GM23338 (cell line): ENCODE results near the gene FICD. TPM values are rescaled to one million over a fixed set of nuclear protein-coding genes. Genes with fewer than 3 reads are reported as not detected.
A peak's percentile ranks its signal among the peaks of the same experiment; 100 is the strongest.

Experiments used
- ATAC-seq: fragments of 200-7000 bp; cut with Tn5 transposase; 3 replicates; pipeline ENCODE4 v1.9.1; 2020
- DNase-seq: peaks from one replicate; pipeline ENCODE4 v3.0.0-alpha.2; 2015; ENCODE audit warnings: low spot score
- H2AFZ ChIP-seq: fragments of 200-600 bp; sonication (generic); 2 replicates; pipeline ENCODE4 v1.8.0; 2016; ENCODE audit warnings: antibody characterized with exemption, mild to moderate bottlenecking, moderate library complexity
- H3F3A ChIP-seq: fragments of 200-600 bp; sonication (generic); replicated peaks from 2 replicates; pipeline ENCODE4 v1.8.0; 2017; ENCODE audit warnings: antibody characterized with exemption, mixed run types, low read depth
- H3K27ac ChIP-seq: fragments of 200-600 bp; sonication (generic); 2 replicates; pipeline ENCODE4 v1.6.1; 2016; ENCODE audit warnings: low read depth
- H3K27me3 ChIP-seq: fragments of 200-600 bp; sonication (generic); 2 replicates; pipeline ENCODE4 v1.8.0; 2016; ENCODE audit warnings: mild to moderate bottlenecking, mixed run types, moderate library complexity; ENCODE audit not compliant: insufficient read depth
- H3K36me3 ChIP-seq: fragments of 200-600 bp; sonication (generic); 2 replicates; pipeline ENCODE4 v1.8.0; 2016; ENCODE audit warnings: mild to moderate bottlenecking; ENCODE audit not compliant: insufficient read depth
- H3K4me1 ChIP-seq: fragments of 200-600 bp; sonication (generic); 2 replicates; pipeline ENCODE4 v1.8.0; 2016; ENCODE audit warnings: mild to moderate bottlenecking, moderate library complexity; ENCODE audit not compliant: insufficient read depth
- H3K4me2 ChIP-seq: fragments of 200-600 bp; sonication (generic); 2 replicates; pipeline ENCODE4 v1.7.1; 2017; ENCODE audit warnings: mixed run types
- H3K4me3 ChIP-seq: fragments of 200-600 bp; sonication (generic); 2 replicates; pipeline ENCODE4 v1.6.1; 2016; ENCODE audit warnings: mixed run types
- H3K79me2 ChIP-seq: fragments of 200-600 bp; sonication (generic); replicated peaks from 2 replicates; pipeline ENCODE4 v1.8.0; 2017; ENCODE audit warnings: mild to moderate bottlenecking; ENCODE audit not compliant: insufficient read depth
- H3K9me2 ChIP-seq: fragments of 200-600 bp; sonication (generic); 2 replicates; pipeline ENCODE4 v1.8.0; 2017; ENCODE audit not compliant: insufficient read depth
- H4K20me1 ChIP-seq: fragments of 200-600 bp; sonication (generic); replicated peaks from 2 replicates; pipeline ENCODE4 v1.8.0; 2017; ENCODE audit warnings: mild to moderate bottlenecking; ENCODE audit not compliant: insufficient read depth
- H3K27ac Mint-ChIP-seq: 2 replicates; pipeline ENCODE4 v1.8.0; 2020; ENCODE audit warnings: inconsistent platforms, mild to moderate bottlenecking, moderate library complexity, mixed read lengths
- H3K27me3 Mint-ChIP-seq: 3 replicates; pipeline ENCODE4 v1.8.0; 2022; ENCODE audit warnings: low read depth, mild to moderate bottlenecking, moderate library complexity, mixed read lengths, inconsistent platforms; ENCODE audit not compliant: insufficient read depth, poor library complexity
- H3K36me3 Mint-ChIP-seq: 3 replicates; pipeline ENCODE4 v1.8.0; 2021; ENCODE audit warnings: low read depth, mild to moderate bottlenecking, inconsistent platforms, moderate library complexity, mixed read lengths
- H3K4me1 Mint-ChIP-seq: 3 replicates; pipeline ENCODE4 v1.8.0; 2020; ENCODE audit warnings: mild to moderate bottlenecking, inconsistent platforms, mixed read lengths
- H3K4me3 Mint-ChIP-seq: 3 replicates; pipeline ENCODE4 v1.8.0; 2021; ENCODE audit warnings: moderate library complexity, mild to moderate bottlenecking, inconsistent platforms, mixed read lengths
- H3K9me3 Mint-ChIP-seq: 3 replicates; pipeline ENCODE4 v1.8.0; 2020; ENCODE audit warnings: moderate library complexity, mild to moderate bottlenecking, inconsistent platforms, mixed read lengths
- CREB1 ChIP-seq: fragments of 250-450 bp; sonication (Bioruptor Pico); IDR thresholded peaks from 2 replicates; pipeline ENCODE4 v1.5.0; 2020; ENCODE audit warnings: low read depth, mild to moderate bottlenecking, moderate library complexity
- CTCF ChIP-seq, 2 experiments: fragments of 200-600 bp in 1 of 2; sonication (generic) in 1 of 2; conservative IDR thresholded peaks; 2 replicates each; pipeline versions ENCODE4 v1.5.1 to v1.6.1; 2016 to 2017; ENCODE audit warnings: antibody characterized with exemption in 2 of 2, low read depth in 2 of 2, mild to moderate bottlenecking in 2 of 2, moderate library complexity in 1 of 2
- ETS1 ChIP-seq: IDR thresholded peaks from 2 replicates; pipeline ENCODE4 v1.6.1; 2016; ENCODE audit warnings: antibody characterized with exemption
- POLR2AphosphoS5 ChIP-seq: IDR thresholded peaks from 2 replicates; pipeline ENCODE4 v1.6.1; 2016; ENCODE audit warnings: antibody characterized with exemption, low read depth
- REST ChIP-seq: IDR thresholded peaks from one replicate; pipeline ENCODE4 v1.6.1; 2018; ENCODE audit warnings: antibody characterized with exemption; ENCODE audit not compliant: unreplicated experiment
- ZNF331 ChIP-seq: fragments of 250-450 bp; sonication (Bioruptor Pico); IDR thresholded peaks from 2 replicates; pipeline ENCODE4 v1.5.0; 2020; ENCODE audit warnings: low read depth, mild to moderate bottlenecking, moderate library complexity
- polyA plus RNA-seq: library from polyadenylated mRNA; unstranded; fragments of >200 nt; fragmentation: Nextera tagmentation; extraction: Ambion mirVana; gene quantifications from 2 replicates; pipeline ENCODE4 v1.2.1, GENCODE V29; 2016
- total RNA-seq: library from RNA; depleted of rRNA; stranded (reverse); fragments of >200 nt; shearing (Covaris generic); gene quantifications from 2 replicates; pipeline ENCODE4 v1.2.3, GENCODE V29; 2014

FICD gene
- total and polyA plus RNA-seq, 2 experiments from 2014 or later, result 4.9 to 5.3 TPM

- no peak overlapping the region for H2AFZ ChIP-seq
- no peaks in the 10 kb centered on the region; the same call in 1 of the 2 replicates for H3K4me1 ChIP-seq
- no peak overlapping the region for H3K27ac ChIP-seq
- H4K20me1 ChIP-seq, result no peaks in the 10 kb centered on the region
- H3K4me3 ChIP-seq, result no peak overlapping the region
- H3K27me3 Mint-ChIP-seq, result peaks cover 7% of the 10 kb centered on the region
- H3K4me3 Mint-ChIP-seq, result no peak overlapping the region
- no peaks in the 10 kb centered on the region for H3K9me3 Mint-ChIP-seq
- H3K36me3 Mint-ChIP-seq, result no peaks in the 10 kb centered on the region
- H3K36me3 ChIP-seq, result no peaks in the 10 kb centered on the region
- no peak overlapping the region for H3K4me2 ChIP-seq
- no peaks in the 10 kb centered on the region for H3F3A ChIP-seq
- no peaks in the 10 kb centered on the region for H3K4me1 Mint-ChIP-seq
- DNase-seq (peak; percentile 84), ATAC-seq (peak; percentile 47; the same call in 2 of the 3 replicates)
- no peaks in the 10 kb centered on the region for H3K9me2 ChIP-seq
- no peaks in the 10 kb centered on the region for H3K27me3 ChIP-seq
- no peak overlapping the region for H3K27ac Mint-ChIP-seq
- H3K79me2 ChIP-seq, result no peaks in the 10 kb centered on the region
- TF ChIP-seq ZNF331 (CRISPR knock-in tag) (peak; percentile 87), CREB1 (CRISPR knock-in tag) (no peak), ETS1 (no peak), REST (peak; percentile 84)
Observed at GRCh38 chr12:108468196-108468968, 46.7 kb upstream of the FICD start.

- ATAC-seq (no peak), DNase-seq (no peak)
- no peak overlapping the region for H2AFZ ChIP-seq
- no peak overlapping the region for H3K27ac ChIP-seq
- Mint-ChIP-seq H3K4me3 (no peak overlapping the region), H3K4me1 (no peaks in the 10 kb centered on the region), H3K9me3 (no peaks in the 10 kb centered on the region), H3K27me3 (peaks cover 6% of the 10 kb centered on the region), H3K36me3 (no peaks in the 10 kb centered on the region), H3K27ac (no peak overlapping the region)
- no peaks in the 10 kb centered on the region for H3K36me3 ChIP-seq
- H3K79me2 ChIP-seq, result no peaks in the 10 kb centered on the region
- H3K4me1 ChIP-seq, result no peaks in the 10 kb centered on the region; the same call in 1 of the 2 replicates
- no peaks in the 10 kb centered on the region for H3K27me3 ChIP-seq
- no peaks in the 10 kb centered on the region for H3F3A ChIP-seq
- H3K4me3 ChIP-seq, result no peak overlapping the region
- no peaks in the 10 kb centered on the region for H4K20me1 ChIP-seq
- H3K9me2 ChIP-seq, result peaks cover 7% of the 10 kb centered on the region
- H3K4me2 ChIP-seq, result no peak overlapping the region
- TF ChIP-seq POLR2AphosphoS5, result no peak
- no peak for TF ChIP-seq CTCF (conservative IDR thresholded peaks at IDR 0.05; ENCODE audit: low read depth in 2 of 2)
- no peak for TF ChIP-seq REST
- TF ChIP-seq ETS1, result no peak
Observed at GRCh38 chr12:108473400-108474055, 41.5 kb upstream of the FICD start.
